ENCODE data around the gene NXPH2. TPM values are rescaled to one million over a fixed set of nuclear protein-coding genes. Genes with fewer than 3 reads are reported as not detected.

NXPH2 gene
- total RNA-seq, 1 donor from 2014 or later: 0.12 TPM

- peak; percentile 48 for TF ChIP-seq CTCF (conservative IDR thresholded peaks at IDR 0.05; ENCODE audit: low read depth, low read length)
- no peak overlapping the region for H3K4me3 ChIP-seq (ENCODE audit: low read depth, low read length)
- DNase-seq (ENCODE audit: low read depth): no peak
Measured at GRCh38 chr2:138814123-138814898, 34.1 kb upstream of the NXPH2 start.

DNA sequence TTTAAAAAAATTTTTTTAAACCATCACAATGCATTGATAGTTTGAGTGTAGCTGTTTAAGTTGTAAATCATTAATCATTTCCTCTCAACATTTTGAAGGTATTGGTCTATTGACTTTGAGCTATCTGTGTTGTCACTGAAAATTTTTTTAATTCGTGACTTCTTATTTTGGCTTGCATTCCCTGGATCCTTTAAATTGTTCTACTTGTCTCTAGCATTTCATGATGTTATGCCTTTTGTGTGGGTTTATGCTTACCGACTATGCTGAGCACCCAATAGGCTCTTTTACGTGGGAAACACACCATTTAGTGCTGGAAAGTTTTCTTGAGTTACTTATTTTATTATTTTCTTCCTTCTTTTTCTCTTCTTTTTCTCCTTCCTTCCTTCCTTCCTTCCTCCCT is 31.2 kb upstream of the NXPH2 start:
- DNase-seq (ENCODE audit: low read depth): no peak
- H3K4me3 ChIP-seq (ENCODE audit: low read depth, low read length): no peak overlapping the region
- no peak for TF ChIP-seq CTCF (conservative IDR thresholded peaks at IDR 0.05; ENCODE audit: low read depth, low read length)

GRCh38 chr2:138794724-138795123 is 14.5 kb upstream of the NXPH2 start:
- no peak overlapping the region for H3K4me3 ChIP-seq (ENCODE audit: low read depth, low read length)
- no peak for DNase-seq (ENCODE audit: low read depth)
- no peak for TF ChIP-seq CTCF (conservative IDR thresholded peaks at IDR 0.05; ENCODE audit: low read depth, low read length)

GRCh38 chr2:138787053-138787666 is 7.0 kb upstream of the NXPH2 start:
- TF ChIP-seq CTCF (conservative IDR thresholded peaks at IDR 0.05; ENCODE audit: low read depth, low read length): peak; percentile 85
- H3K4me3 ChIP-seq (ENCODE audit: low read depth, low read length): no peak overlapping the region
- no peak for DNase-seq (ENCODE audit: low read depth)

DNA sequence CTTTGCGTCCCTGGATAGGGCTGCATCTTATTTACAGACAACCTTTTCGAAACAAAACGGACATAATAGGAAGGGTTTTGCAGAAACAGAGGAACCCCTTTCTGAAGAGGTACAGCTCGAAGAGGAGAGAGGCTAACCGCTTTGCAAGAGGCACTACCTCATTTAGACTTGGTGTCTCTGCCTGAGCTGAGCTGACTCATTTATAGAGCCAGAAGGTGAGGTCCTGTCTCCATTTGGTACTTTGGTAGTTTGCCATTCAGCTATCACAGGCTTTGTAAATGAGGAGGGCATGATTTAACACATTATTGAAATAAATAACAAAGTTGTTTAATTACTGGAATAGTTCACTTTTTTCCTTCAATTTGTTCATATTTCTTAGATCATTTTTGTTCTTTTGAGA is 2.2 kb upstream of the NXPH2 start:
- no peak for TF ChIP-seq CTCF (conservative IDR thresholded peaks at IDR 0.05; ENCODE audit: low read depth, low read length)
- no peak for DNase-seq (ENCODE audit: low read depth)
- H3K4me3 ChIP-seq (ENCODE audit: low read depth, low read length): no peak overlapping the region

- no peak for DNase-seq (ENCODE audit: low read depth)
- no peak for TF ChIP-seq CTCF (conservative IDR thresholded peaks at IDR 0.05; ENCODE audit: low read depth, low read length)
- no peak overlapping the region for H3K4me3 ChIP-seq (ENCODE audit: low read depth, low read length)
Measured at GRCh38 chr2:138780908-138781307, 718 bp upstream of the NXPH2 start.

Measured in epithelial cell of proximal tubule (primary cell).